Cardiac muscle cell (in vitro differentiated cells and primary cell): ENCODE measurements around the gene CNTNAP4. TPM values are rescaled to one million over a fixed set of nuclear protein-coding genes. Genes with fewer than 3 reads are reported as not detected.
A peak's percentile ranks its signal among the peaks of the same experiment; 100 is the strongest.

Source experiments
- DNase-seq, 2 donors: peaks; one replicate each; pipeline versions ENCODE4 v3.0.0 to v3.0.0-alpha.2; 2010 to 2017; ENCODE audit warnings: low read depth in 1 of 2, low spot score in 1 of 2
- H3K27ac ChIP-seq: fragments of 200-600 bp; sonication (generic); 2 replicates; pipeline ENCODE4 v1.5.1; 2016
- H3K27me3 ChIP-seq: fragments of 200-600 bp; sonication (generic); 2 replicates; pipeline ENCODE4 v1.6.0; 2016; ENCODE audit warnings: control low read depth
- H3K36me3 ChIP-seq: fragments of 200-600 bp; sonication (generic); 2 replicates; pipeline ENCODE4 v1.5.1; 2016; ENCODE audit warnings: control low read depth
- H3K4me1 ChIP-seq: fragments of 200-600 bp; sonication (generic); 2 replicates; pipeline ENCODE4 v1.8.1; 2017; ENCODE audit warnings: low read depth, mild to moderate bottlenecking, mixed run types
- H3K4me3 ChIP-seq: fragments of 200-600 bp; sonication (generic); 2 replicates; pipeline ENCODE4 v1.5.1; 2016; ENCODE audit warnings: mild to moderate bottlenecking
- H3K9me3 ChIP-seq: fragments of 200-600 bp; sonication (generic); 2 replicates; pipeline ENCODE4 v1.5.1; 2017; ENCODE audit warnings: low read depth, mild to moderate bottlenecking, control low read depth
- CTCF ChIP-seq: IDR thresholded peaks from 2 replicates; pipeline ENCODE4 v1.5.1; 2012; ENCODE audit warnings: low read depth, mild to moderate bottlenecking, low read length
- polyA plus RNA-seq: library from polyadenylated mRNA; unstranded; fragments of >200 nt; fragmentation: Nextera tagmentation; extraction: Ambion mirVana; gene quantifications from 2 replicates; pipeline ENCODE4 v1.2.1, GENCODE V29; 2016
- total RNA-seq: library from RNA; depleted of rRNA; stranded (reverse); fragments of >200 nt; gene quantifications from 2 replicates; pipeline ENCODE4 v1.2.3, GENCODE V29; 2016

Gene CNTNAP4
- total and polyA plus RNA-seq, 2 experiments from 2014 or later = 1.1 TPM; not detected in 1

- no peak for DNase-seq
- no peak overlapping the region for H3K4me3 ChIP-seq
- TF ChIP-seq CTCF = no peak
- H3K27ac ChIP-seq = no peak overlapping the region
- no peaks in the 10 kb centered on the region for H3K9me3 ChIP-seq
- no peaks in the 10 kb centered on the region for H3K27me3 ChIP-seq
- H3K4me1 ChIP-seq = no peaks in the 10 kb centered on the region
- no peaks in the 10 kb centered on the region for H3K36me3 ChIP-seq
Measured at GRCh38 chr16:76237471-76237870, 39.7 kb upstream of the CNTNAP4 start.

GRCh38 chr16:76241755-76242154 lies 35.4 kb upstream of the CNTNAP4 start:
- no peaks in the 10 kb centered on the region for H3K36me3 ChIP-seq
- no peaks in the 10 kb centered on the region for H3K9me3 ChIP-seq
- no peaks in the 10 kb centered on the region for H3K27me3 ChIP-seq
- no peak overlapping the region for H3K27ac ChIP-seq
- H3K4me3 ChIP-seq = no peak overlapping the region
- DNase-seq = no peak
- TF ChIP-seq CTCF = no peak
- no peaks in the 10 kb centered on the region for H3K4me1 ChIP-seq

GRCh38 chr16:76243620-76244019 lies 33.6 kb upstream of the CNTNAP4 start:
- Histone ChIP-seq H3K9me3 (no peaks in the 10 kb centered on the region), H3K27ac (no peak overlapping the region), H3K4me3 (no peak overlapping the region), H3K27me3 (no peaks in the 10 kb centered on the region), H3K4me1 (no peaks in the 10 kb centered on the region), H3K36me3 (no peaks in the 10 kb centered on the region)
- DNase-seq = no peak
- no peak for TF ChIP-seq CTCF

DNA sequence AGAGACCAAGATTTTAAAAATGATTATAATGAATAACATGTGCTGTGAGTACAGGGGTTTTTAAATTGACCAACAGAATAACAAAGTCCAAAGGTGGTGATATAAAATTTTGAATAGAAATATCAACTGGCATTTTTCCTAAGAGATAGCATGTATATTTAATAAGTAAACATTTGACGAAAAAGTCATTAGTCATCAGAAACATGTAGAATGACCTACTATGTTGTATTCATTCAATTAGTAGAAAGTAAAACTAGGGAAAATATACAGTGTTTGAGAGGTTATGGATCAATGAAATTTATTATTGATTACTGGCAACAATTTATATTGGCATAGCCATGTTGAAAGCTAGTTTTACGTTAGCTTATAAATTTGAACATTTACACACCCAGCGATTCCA lies 30.6 kb upstream of the CNTNAP4 start:
- TF ChIP-seq CTCF = no peak
- DNase-seq = no peak
- H3K27me3 ChIP-seq = no peaks in the 10 kb centered on the region
- no peaks in the 10 kb centered on the region for H3K36me3 ChIP-seq
- no peaks in the 10 kb centered on the region for H3K4me1 ChIP-seq
- H3K27ac ChIP-seq = no peak overlapping the region
- no peaks in the 10 kb centered on the region for H3K9me3 ChIP-seq
- no peak overlapping the region for H3K4me3 ChIP-seq

DNA sequence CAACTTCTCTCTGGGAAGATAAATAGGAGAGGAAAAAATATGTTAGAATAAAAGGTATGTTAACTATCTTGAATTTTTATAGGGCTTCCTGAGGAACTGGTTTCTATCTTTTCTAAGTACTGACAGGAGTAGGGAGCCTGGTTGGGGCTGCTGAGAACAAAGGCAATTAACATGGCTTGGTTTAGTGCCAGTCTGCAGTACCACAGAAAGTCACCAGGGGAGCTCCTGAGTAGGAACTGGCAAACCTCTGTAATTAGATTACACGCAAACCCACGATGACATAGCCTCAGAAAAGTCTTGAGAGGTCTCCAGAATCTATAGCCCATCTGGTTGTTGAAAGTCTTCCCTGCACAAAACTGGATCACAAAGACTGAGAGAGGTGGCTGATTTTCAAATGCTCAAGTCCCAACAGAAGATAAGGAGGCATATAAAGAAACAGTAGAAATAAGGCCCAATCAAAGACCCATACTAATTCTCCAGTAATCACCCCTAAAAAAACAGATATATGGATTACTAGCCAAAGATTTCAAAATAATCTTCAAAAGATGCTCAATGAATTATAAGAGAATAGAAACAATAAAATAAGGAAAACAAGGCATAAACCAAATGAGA lies 11.7 kb upstream of the CNTNAP4 start:
- peak in 1 of 2 donors; percentile 46 for DNase-seq

More for the DNA sequence above, 11.7 kb upstream of the CNTNAP4 start:
- no peaks in the 10 kb centered on the region for H3K36me3 ChIP-seq
- no peaks in the 10 kb centered on the region for H3K9me3 ChIP-seq
- TF ChIP-seq CTCF = peak; percentile 63
- H3K27me3 ChIP-seq = no peaks in the 10 kb centered on the region
- H3K27ac ChIP-seq = no peak overlapping the region
- H3K4me1 ChIP-seq = no peaks in the 10 kb centered on the region
- H3K4me3 ChIP-seq = no peak overlapping the region
